Ectodermal cell (in vitro differentiated cells): ENCODE data around the gene RPRD1A.

Experiments
- H3K27ac ChIP-seq: 2 replicates; pipeline ENCODE4 v1.7.0; 2013; ENCODE audit warnings: mild to moderate bottlenecking, low read depth, low read length; ENCODE audit not compliant: insufficient read depth, poor library complexity, severe bottlenecking
- H3K27me3 ChIP-seq: 2 replicates; pipeline ENCODE4 v1.7.0; 2013; ENCODE audit warnings: mild to moderate bottlenecking, low read length; ENCODE audit not compliant: insufficient read depth, control insufficient read depth, poor library complexity, severe bottlenecking
- H3K36me3 ChIP-seq: one replicate; pipeline ENCODE4 v1.7.0; 2013; ENCODE audit warnings: low read length; ENCODE audit not compliant: control insufficient read depth, insufficient read depth
- H3K4me1 ChIP-seq: one replicate; pipeline ENCODE4 v1.7.0; 2013; ENCODE audit warnings: low read length; ENCODE audit not compliant: control insufficient read depth, insufficient read depth
- H3K4me3 ChIP-seq: 2 replicates; pipeline ENCODE4 v1.7.0; 2013; ENCODE audit warnings: low read depth, low read length, control low read depth; ENCODE audit not compliant: insufficient read depth
- H3K9me3 ChIP-seq: 2 replicates; pipeline ENCODE4 v1.7.0; 2013; ENCODE audit warnings: mild to moderate bottlenecking, low read length, moderate library complexity; ENCODE audit not compliant: control insufficient read depth
- WGBS, 2 experiments: methylation state at CpG; one replicate each; pipeline ENCODE4 v1.1.7; 2013; ENCODE audit warnings: missing lambda C conversion rate in 2 of 2; 5-methylcytosine and 5-hydroxymethylcytosine counted together

Gene RPRD1A

DNA sequence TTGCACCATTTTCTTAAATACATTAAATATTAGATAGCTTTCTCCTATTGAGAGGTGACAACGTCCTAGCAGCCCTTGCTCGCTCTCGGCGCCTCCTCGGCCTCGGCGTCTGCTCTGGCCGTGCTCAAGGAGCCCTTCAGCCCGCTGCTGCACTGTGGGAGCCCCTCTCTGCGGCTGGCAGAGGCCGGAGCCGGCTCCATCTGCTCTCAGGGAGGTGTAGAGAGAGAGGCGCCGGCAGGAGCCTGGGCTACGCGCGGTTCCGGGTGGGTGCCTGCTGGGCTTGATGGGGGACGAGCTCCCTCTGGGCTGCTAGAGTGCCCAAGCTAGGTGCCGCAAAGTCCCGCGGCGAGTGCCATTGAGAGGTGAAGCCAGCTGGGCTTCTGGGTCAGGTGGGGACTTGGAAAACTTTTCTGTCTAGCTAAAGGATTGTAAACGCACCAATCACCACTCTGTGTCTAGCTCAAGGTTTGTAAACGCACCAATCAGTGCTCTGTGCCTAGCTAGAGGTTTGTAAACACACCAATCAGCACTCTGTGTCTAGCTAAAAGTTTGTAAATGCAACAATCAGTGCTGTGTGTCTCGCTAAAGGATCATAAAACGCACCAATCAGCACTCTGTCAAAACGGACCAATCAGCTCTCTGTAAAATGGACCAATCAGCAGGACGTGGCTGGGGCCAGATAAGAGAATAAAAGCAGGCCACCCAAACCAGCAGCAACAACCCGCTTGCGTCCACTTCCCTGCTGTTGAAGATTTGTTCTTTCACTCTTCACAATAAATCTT, 3.1 kb downstream of the RPRD1A start:
- Histone ChIP-seq H3K4me1 (no peaks in the 10 kb centered on the region), H3K4me3 (no peak overlapping the region)
- WGBS, 2 experiments: 91 to 92% methylated on average over 31 of the region's 31 CpGs

DNA sequence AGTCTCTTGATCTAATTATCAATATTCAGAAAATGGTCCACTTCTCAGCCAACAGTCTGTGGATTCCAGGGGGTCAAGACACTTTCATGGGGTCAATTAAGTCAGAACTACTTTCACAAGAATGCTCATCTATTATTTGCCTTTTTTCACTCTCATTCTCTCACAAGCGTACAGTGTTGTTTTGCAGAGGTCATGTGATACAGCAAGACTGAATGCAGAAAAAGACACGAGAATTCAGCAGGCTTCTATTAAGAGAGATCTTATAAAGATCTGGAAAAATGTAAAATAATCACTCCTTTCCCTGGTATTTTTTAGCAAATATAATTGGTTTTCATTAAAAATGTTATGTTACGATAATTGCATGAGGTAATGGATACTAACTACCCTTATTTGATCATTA, 8.7 kb downstream of the RPRD1A start:
- no peaks in the 10 kb centered on the region for H3K9me3 ChIP-seq
- no peaks in the 10 kb centered on the region for H3K36me3 ChIP-seq
- H3K27ac ChIP-seq: no peak overlapping the region
- H3K4me3 ChIP-seq: no peak overlapping the region
- no peaks in the 10 kb centered on the region for H3K27me3 ChIP-seq
- no peaks in the 10 kb centered on the region for H3K4me1 ChIP-seq
- WGBS, 2 experiments: 100% methylated on average over 1 to 2 of the region's 3 CpGs

More for the DNA sequence above, 3.1 kb downstream of the RPRD1A start:
- Histone ChIP-seq H3K9me3 (no peaks in the 10 kb centered on the region), H3K27me3 (no peaks in the 10 kb centered on the region), H3K27ac (no peak overlapping the region), H3K36me3 (no peaks in the 10 kb centered on the region)

DNA sequence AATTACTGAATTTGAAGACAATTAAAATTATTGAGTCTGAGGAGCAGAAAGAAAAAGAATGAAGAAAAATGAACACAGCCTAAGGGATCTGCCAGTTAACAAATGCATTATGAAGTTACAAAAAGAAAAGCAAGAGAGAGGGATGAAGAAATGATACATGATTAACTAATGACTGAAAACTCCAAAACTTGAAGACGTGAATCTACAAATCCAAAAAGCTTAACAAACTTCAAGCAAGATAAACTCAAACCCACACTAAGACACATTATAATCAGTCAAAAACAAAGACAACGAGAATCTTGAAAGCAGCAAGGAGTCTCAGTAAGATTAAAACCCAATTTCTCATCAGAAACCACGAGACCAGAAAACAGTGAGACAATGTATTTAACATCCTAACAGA, 15.6 kb downstream of the RPRD1A start:
- Histone ChIP-seq H3K9me3 (no peaks in the 10 kb centered on the region), H3K36me3 (no peaks in the 10 kb centered on the region), H3K27me3 (no peaks in the 10 kb centered on the region), H3K4me1 (no peaks in the 10 kb centered on the region), H3K4me3 (no peak overlapping the region), H3K27ac (no peak overlapping the region)
- 93 to 94% methylated on average over 3 of the region's 3 CpGs for WGBS, 2 experiments

DNA sequence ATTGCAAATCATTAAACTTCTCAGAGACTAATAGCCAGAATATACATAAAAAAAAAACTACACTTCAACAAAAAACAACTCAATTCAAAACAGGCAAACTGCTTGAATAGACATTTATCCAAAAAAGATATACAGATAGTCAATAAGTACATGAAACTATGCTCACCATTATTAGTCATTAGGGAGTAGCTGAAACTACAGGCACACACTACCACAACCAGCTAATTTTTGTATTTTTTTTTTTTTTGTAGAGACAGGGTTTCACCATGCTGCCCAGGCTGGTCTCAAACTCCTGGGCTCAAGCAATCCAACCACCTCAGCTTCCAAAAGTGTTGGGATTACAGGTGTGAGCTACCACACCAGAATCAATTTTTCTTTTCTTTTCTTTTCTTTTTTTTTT, 16.9 kb downstream of the RPRD1A start:
- H3K4me1 ChIP-seq: no peaks in the 10 kb centered on the region
- no peaks in the 10 kb centered on the region for H3K27me3 ChIP-seq
- no peak overlapping the region for H3K27ac ChIP-seq
- no peaks in the 10 kb centered on the region for H3K36me3 ChIP-seq
- H3K4me3 ChIP-seq: no peak overlapping the region
- no peaks in the 10 kb centered on the region for H3K9me3 ChIP-seq

DNA sequence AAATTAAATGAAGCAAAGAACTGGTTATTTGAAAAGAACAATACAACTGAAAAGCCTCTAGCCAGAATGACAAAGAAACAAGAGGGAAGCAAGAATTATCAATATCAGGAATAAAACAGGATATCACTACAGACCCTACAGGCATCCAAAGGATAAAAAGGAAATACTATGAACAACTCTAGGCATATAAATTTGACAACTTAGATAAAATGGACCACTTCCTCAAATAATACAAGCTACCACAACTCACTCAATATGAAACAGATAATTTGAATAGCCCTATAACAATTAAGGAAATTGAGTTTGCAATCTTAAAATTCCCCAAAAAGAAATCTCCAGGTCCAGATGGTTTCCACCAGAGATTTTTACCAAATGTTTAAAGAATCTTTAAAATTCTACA, 19.8 kb downstream of the RPRD1A start:
- Histone ChIP-seq H3K9me3 (no peaks in the 10 kb centered on the region), H3K36me3 (no peaks in the 10 kb centered on the region), H3K4me1 (no peaks in the 10 kb centered on the region), H3K27me3 (no peaks in the 10 kb centered on the region), H3K4me3 (no peak overlapping the region), H3K27ac (no peak overlapping the region)

DNA sequence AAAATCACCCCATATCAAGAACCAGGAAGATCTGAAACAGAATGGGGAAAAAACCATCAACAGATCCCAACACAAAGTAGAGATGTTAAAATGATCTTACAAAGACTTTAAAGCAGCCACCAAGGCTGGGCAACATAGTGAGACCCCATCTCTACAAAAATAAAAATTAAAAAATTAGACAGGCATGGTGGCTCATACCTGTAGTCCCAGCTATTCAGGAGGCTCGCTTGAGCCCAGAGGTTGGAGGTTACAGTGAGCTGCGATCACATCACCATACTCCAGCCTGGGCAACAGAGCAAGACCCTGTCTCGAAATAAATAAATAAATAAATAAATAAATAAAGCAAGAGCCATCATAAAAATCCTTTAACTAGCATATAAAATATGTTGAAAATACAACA, 20.5 kb downstream of the RPRD1A start:
- Histone ChIP-seq H3K4me1 (no peaks in the 10 kb centered on the region), H3K9me3 (no peaks in the 10 kb centered on the region), H3K27me3 (no peaks in the 10 kb centered on the region), H3K27ac (no peak overlapping the region), H3K4me3 (no peak overlapping the region), H3K36me3 (no peaks in the 10 kb centered on the region)
- WGBS, 2 experiments: 90 to 98% methylated on average over 2 of the region's 3 CpGs

DNA sequence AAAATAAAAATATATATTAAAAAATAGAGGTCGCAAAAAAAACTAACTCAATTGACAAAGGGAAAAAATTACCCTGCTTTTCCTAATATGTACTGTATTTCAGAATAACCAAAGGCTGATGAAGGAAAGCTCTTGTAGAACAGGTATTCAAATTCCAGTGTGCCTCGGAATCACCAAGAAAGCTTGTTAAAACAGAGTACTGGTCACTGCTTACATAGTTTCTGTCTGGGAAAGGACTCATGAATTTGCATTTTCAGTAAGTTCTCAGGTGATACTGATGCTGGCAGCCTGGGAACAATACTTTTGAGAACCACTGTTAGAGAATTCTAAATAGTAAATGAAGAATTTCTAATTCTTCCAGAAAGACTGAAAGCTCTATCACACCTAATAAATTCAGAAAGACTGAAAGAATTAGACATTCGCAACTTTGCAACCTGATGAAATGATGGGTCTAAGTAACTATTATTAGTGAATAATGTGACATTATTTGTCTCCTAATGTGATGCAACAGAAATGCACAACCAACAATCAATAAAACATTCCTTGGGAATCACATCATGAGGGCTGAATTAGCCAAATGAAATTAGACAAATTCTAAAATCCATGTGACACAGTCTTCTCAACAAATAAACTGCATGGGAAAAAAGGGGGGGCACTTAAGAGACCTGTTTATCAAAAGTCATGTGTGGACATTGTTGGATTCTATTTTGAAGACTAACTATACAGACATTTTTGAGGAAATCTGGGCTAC, 21.9 kb downstream of the RPRD1A start:
- Histone ChIP-seq H3K4me1 (no peaks in the 10 kb centered on the region), H3K9me3 (no peaks in the 10 kb centered on the region), H3K27me3 (no peaks in the 10 kb centered on the region), H3K36me3 (no peaks in the 10 kb centered on the region), H3K4me3 (no peak overlapping the region), H3K27ac (no peak overlapping the region)
- 57 to 76% methylated on average over 1 to 2 of the region's 3 CpGs for WGBS, 2 experiments

DNA sequence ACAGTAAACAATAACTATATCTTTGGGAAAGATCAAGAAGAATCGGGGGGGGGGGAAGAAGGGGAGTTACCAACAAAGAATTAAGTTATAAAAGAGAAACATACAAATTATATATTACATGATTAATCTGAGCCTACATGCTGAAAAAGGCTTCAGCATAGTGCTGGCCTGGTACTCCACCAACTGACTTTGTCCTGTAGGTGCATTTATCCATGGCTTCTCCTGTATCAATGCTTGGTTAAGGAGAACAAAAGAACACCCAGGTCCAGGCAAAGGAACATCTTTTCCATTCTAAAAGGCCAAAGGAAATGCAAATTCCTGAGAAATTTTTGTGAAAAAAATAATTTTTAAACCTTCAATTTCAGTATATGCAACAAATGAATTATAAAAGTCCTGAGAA, 24.2 kb downstream of the RPRD1A start:
- Histone ChIP-seq H3K27me3 (no peaks in the 10 kb centered on the region), H3K4me1 (no peaks in the 10 kb centered on the region), H3K4me3 (no peak overlapping the region), H3K27ac (no peak overlapping the region), H3K9me3 (no peaks in the 10 kb centered on the region), H3K36me3 (peaks cover 4% of the 10 kb centered on the region)
- WGBS, 2 experiments: no CpG with 5 or more reads among the region's 1 CpG

DNA sequence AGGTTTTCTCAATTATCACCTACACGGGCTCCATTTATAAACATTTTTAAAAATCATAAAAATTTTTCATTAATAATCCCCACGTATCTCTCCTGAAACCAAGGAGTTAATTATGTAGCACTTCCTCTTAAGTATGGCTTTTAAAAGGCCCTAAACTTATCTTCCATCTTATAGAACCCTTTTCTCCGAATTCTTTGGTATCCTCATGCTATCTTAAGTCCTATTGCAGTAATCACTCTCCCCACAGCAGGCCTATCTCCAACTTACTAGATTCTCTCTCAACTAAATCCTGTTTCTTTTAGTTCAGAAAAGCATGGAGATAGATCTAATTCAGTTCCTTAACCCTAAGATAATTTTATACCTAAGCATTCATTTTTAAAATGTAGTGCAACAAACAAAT, 26.2 kb downstream of the RPRD1A start:
- Histone ChIP-seq H3K27me3 (no peaks in the 10 kb centered on the region), H3K4me3 (no peak overlapping the region), H3K36me3 (peaks cover 4% of the 10 kb centered on the region), H3K9me3 (no peaks in the 10 kb centered on the region), H3K4me1 (no peaks in the 10 kb centered on the region), H3K27ac (no peak overlapping the region)
- 92 to 95% methylated on average over 3 of the region's 3 CpGs for WGBS, 2 experiments

DNA sequence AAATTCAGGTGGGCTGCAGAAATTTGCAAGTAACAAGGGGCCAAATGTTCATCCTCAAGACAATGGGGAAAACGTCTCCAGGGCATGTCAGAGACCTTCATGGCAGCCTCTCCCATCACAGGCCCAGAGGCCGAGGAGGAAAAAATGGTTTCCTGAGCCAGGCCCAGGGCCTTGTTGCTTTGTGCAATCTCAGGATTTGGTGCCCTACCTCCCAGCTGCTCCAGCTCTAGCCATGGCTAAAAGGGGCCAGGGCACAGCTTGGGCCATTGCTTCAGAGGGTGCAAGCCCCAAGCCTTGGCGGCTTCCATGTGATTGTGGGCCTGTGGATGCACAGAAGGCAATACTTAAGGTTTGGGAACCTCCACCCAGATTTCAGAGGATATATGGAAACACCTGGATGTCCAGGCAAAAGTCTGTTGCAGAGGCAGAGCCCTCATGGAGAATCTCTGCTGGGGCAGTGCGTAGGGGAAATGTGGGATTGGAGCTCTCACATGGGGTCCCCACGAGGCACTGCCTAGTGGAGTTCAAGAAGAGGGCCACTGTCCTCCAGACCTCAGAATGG, 29.2 kb downstream of the RPRD1A start:
- Histone ChIP-seq H3K27me3 (no peaks in the 10 kb centered on the region), H3K36me3 (peaks cover 4% of the 10 kb centered on the region), H3K4me1 (no peaks in the 10 kb centered on the region), H3K27ac (no peak overlapping the region), H3K4me3 (no peak overlapping the region), H3K9me3 (no peaks in the 10 kb centered on the region)
- 95 to 97% methylated on average over 5 of the region's 5 CpGs for WGBS, 2 experiments
